ENCODE data around the gene ABHD6.
"Not testable (repeated sequence)": the region's sequence is repeated elsewhere in the genome, so short reads cannot be mapped to it uniquely, and the experiment has no call there.

ABHD6 gene

DNA sequence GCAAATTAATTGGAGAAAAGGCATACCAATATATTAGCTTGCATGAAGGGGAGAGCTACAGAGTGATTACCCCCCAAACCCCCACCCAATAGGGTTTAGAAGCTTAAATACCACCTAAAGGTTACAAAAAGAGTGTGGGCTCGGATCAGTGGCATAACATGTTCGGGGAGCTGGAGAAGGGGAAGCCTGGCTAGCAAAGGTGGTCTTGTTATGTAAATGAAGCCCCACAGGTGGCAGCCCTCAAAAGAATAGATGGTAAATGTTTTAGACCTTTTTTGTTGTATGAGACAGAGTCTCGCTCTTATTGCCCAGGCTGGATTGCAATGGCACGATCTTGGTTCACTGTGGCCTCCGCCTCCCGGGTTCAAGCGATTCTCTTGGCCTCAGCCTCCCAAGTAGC, 84.2 kb downstream of the ABHD6 start:
- DNase-seq (ENCODE audit: low read depth, low spot score): no peak

DNA sequence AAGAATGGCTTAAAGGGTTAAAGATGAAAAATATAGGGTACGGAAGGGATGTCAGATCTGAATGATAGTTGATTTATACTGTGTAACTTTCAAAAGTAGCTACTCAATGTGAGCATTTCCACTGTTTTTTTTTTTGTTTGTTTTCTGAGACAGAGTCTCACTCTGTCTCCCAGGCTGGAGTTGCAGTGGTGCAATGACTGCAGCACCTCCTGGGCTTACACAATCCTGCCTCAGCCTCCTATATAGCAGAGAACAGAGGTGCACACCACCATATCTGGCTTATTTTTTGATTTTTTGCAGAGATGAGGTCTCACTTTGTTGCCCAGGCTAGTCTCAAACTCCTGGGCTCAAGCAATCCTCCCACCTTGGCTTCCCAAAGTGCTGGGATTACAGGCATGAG, 85.2 kb downstream of the ABHD6 start:
- no peak for DNase-seq (ENCODE audit: low read depth, low spot score)

DNA sequence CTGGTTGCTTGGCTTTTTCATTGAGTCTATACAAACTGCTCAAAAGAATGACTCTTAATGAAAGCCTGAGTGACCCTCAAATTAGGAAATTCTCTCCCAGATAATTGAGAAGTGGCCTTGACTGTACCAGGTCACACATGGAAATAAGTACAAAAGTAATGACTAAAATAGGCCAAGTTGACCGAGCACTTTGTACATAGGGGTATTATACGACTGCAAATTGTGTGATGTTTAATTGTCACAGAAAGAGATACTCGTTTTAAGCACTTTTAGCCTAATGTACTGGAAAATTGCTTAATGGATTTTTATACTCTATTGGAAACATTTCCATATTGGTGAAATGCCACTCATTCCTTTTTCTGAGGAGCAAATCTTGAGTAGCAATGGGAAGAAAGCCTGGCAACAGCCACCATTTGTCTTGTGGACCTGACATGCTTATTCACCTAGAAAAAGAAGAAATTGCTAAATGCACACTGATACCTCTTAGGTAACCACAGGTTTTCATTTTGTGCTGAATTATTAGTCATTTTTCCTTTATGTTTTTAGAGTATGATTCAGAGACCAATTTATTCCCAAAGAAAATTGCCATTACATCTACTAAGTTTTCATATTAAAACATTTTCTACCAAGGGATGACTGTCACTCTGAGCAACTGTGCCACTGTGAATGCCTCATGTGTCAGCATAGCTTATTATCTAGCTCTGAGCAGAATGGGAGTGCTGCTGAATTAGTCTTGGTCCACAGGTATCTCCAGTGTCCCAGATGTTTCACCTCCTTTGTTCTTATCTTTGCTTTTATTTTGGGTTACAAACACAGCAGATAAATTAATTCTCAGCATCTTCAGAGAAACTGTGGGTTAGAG, 86.2 kb downstream of the ABHD6 start:
- no peak for DNase-seq (ENCODE audit: low read depth, low spot score)

DNA sequence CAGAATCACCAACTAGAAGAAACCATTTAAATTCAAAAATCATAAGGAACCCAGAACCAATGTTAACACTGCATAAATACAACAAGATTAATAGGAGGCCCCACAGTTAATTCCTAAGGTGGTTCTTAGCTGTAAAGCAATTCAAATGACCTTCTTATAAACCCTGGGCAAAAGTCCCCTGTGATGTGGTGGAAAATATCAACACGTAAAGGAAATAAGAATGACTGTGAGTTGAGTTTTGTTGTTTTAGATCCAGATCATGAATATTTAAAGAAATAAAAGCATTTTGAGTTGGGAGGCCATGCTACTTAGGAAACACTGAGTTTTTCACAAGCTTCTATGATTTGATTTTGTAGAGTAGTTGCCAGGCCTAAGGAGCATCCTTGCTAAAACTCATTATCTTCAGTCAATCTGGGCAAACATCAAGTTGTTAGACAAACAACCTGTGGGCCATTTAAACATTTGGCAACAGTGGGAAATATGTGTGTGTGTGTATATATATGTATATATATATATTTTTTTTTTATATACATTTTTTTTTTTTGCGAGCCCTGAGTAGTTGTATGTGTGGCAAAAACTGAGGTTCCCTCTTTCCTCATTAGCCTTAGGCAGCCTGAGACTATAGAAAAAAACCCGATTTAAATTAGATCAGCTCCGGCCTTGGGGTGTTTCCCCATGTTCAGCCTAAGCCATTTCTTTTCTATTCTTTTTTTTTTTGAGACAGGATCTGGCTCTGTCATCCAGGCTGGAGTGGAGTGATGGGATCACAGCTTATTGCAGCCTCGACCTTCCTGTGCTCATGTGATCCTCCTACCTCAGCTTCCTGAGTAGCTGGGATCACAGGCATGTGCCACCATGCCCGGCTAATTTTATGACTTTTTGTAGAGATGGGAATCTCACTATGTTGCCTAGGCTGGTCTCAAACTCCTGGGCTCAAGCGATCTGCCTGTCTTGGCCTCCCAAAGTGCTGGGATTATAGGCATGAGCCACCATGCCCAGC, 87.1 kb downstream of the ABHD6 start:
- DNase-seq (ENCODE audit: low read depth, low spot score): no peak

DNA sequence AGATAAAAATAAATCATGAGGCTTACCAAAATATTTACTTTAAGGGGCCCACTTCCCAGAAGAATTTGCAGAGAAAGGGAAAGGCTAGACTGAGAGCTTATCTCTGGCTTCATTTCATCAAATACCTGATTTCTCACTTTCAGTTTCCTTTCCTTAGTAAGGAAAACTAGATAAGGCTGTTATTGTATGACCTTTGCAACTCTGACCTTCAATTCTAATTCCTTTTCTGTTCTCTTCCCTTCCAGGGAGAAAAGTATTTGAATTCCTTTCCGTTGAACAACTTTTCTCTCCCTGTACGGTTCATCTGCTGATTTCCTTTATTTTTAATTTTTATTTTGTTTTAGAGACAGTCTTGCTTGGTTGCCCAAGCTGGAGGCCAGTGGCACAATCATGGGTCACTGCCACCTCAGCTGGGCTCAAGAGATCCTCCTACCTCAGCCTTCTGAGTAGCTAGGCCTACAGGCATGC, 88.0 kb downstream of the ABHD6 start:
- DNase-seq (ENCODE audit: low read depth, low spot score): no peak

DNA sequence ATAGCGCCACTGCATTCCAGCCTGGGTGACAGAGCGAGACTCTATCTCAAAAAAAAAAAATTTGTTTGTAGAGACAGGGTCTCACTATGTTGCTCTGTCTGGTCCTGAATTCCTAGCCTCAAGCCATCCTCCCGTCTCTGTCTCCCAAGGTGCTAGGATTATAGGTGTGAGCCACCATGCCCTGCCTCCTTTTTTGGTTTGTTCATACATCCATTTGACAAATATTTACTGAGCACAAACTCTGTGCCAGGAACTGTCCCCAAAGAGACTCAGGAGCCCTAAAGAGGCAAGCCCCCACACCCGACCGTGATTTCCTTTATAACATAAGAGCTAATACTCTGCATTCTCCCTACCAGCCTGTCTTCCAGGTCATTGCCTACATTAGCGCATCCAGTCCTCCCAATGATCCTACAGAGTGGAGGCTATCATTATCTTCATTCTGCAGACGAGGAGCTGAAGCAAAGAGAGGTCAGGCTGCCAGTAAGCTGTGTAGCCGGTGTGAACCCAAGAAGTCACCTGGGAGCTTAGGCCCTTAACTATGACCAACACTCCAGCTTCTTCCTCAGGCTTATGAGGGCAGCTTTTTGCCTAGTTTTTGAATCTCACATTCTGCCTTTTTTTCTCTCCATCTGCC, 88.8 kb downstream of the ABHD6 start:
- DNase-seq (ENCODE audit: low read depth, low spot score): no peak

DNA sequence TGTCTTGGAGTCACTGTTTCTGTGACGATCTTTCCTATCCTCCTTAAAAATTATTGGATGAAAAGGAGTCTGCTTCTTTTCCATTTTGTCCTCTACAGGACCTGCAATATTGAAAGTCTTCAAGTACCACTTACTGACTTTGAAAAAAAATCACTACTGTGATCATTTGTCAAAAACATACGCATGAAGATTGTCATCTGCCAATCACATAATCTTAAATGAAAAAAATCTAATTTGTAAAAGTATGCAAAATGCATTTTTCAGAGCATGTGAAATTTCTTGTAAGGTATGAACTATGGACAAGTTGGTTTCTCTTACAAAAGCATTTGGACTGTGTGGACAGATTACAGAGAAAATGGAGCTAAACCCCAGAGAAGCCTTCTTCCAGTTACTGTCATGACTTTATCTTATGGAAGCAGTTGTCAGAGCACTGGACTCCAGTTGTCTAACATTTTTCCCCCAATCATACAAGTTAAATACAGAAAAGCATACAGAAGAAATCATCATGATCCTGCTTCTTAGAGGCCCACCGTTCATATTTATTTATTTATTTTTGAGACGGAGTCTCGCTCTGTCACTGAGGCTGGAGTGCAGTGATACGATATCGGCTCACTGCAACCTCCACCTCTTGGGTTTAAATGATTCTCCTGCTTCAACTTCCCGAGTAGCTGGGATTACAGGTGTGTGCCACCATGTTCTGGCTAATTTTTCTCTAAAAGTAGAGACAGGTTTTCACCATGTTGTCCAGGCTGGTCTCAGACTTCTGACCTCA, 91.7 kb downstream of the ABHD6 start:
- no peak for DNase-seq (ENCODE audit: low read depth, low spot score)

DNA sequence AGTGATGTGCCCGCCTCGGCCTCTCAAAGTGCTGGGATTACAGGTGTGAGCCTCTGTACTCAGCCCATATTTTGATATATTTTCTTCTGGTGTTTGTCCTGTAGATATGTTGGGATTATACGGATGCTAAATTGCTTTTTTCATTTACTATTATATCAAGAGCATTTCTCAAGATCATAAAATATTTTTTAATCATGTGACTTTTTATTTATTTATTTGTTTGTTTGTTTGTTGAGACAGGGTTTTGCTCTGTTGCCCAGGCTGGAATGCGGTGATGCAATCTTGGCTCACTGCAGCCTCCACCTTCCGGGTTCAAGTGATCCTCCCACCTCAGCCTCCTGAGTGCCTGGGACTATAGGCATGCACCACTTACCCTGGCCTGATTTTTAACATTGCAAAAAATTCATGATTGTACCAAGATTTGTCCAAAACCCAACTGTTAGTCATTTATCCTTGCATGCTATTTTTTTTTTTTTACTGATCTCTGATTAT, 92.4 kb downstream of the ABHD6 start:
- no peak for DNase-seq (ENCODE audit: low read depth, low spot score)

DNA sequence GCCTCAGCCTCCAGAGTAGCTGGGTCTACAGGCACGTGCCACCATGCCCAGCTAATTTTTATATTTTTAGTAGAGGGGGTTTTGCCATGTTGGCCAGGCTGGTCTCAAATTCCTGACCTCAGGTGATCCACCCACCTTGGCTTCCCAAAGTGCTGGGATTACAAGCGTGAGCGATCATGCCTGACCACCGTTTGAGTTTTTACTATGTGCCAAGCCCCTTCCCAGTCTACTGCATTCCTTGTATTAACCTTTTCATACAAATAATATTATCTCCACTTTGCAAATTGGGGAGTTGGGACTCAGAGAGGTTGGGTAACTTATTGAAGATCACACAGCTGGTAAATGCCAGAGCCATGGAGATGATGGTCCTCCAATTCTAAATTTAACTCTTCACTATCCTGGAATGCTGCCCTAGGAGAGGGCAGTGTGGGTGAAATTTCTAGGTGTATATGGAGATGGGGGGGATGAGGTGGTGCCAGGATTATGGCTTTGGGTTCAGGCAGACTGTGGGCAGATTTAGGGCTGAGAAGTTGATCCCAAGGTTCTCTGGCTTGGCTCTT, 94.1 kb downstream of the ABHD6 start:
- DNase-seq (ENCODE audit: low read depth, low spot score): no peak

DNA sequence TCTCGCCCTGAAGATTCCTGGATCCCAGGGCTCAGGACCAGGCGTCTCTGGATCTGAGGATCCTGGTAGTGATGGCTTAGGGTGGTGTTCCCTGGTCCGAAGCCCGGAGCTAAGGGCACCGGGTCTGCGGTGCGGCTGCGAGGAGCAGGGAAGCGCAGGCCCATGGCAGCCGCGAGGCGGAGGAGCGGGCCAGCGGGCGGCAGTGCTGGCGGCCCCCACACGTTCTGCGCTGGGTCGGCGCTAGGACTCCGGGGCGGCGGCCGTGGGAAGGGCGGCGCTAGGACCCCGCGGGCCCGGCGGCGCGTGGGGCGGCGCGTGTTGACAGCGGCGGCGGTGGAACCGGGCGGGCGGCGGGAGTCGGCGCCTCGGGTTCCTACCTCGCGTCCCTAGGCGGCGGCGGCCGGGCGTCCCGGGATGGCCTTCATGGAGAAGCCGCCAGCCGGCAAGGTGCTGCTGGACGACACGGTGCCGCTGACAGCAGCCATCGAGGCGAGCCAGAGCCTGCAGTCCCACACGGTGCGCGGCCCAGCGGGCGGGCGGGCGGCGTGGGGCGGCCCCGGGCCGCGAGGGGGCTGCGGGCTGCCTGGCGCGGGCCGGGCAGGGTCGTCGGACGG, 95.1 kb downstream of the ABHD6 start, which contains the start of gene PXK:
Gene PXK, plus strand, starts transcription at position 318 of the 614 bp plus-strand sequence. Its CDS starts 97 bp downstream, at position 415.
- no peak for DNase-seq (ENCODE audit: low read depth, low spot score)

DNA sequence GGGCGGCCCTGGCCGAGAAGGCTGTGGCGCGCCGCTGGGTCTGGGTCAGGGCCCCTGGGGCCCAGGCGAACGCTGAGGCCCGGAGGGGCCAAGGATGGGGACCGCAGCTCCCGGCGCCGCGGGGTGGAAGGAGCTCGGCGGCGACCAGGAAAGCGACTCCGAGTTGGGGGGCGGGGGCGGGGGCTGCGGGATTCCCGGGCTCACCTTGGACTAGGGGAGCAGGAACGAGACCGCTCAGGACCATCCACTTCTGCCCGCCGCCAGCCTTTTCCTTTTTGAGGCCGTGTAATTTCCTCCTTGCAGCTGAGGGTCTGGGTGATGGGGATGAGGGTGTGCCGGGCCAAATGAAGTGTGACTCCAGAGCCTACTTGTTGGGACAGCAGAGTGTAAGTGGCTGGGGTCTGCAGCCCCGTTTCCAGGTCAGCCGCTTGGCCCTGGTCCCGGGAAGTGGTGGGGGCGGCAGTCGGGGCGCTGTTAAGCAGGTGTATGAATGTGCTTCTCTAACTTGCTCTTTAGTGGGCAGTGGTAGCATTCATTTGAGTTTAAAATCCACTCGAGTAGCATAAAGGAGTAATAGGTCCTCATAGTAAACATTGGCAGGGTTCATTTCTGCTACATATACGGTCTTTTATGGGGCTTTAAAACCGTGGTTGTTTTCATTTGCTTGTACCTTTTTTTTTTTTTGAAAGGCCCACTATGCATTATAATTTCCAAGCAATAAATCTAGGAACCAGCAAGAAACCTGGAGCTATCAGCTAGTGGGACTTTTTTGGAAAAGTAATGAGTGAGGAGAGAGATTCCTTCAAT, 95.8 kb downstream of the ABHD6 start:
- no peak for DNase-seq (ENCODE audit: low read depth, low spot score)

DNA sequence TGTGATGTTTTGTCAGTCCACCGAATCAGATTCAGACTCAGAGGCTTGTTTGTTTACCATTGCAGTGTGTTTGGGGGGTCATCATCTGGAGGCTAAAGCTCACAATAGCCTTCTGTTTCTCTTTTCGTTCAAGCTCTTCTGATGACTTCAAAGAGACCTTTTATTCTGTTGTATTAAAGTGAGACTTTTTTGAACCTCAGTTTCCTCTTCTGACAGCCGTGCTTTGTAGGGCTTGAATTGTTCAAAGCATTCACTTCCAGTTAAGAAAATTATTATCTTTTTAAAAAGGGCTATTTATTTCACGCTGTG, 96.4 kb downstream of the ABHD6 start:
- no peak for DNase-seq (ENCODE audit: low read depth, low spot score)

DNA sequence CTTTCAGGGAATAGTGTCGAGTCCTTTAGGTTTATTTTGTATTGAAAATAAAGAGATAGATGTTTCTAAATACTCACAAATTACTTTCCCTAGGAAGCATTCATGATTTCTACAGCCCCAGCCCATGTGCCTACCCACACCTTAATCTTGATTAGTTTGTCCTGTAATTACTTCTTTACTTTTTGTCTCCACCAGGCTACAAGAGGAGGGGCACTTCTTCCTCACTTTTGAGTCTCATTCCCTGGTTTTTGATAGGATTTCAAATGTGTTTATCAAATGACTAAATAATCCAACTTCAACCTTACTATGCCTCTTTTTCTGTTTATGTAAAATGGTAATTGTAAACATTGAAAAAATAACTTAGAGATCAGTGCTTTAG, 96.9 kb downstream of the ABHD6 start:
- DNase-seq (ENCODE audit: low read depth, low spot score): no peak

DNA sequence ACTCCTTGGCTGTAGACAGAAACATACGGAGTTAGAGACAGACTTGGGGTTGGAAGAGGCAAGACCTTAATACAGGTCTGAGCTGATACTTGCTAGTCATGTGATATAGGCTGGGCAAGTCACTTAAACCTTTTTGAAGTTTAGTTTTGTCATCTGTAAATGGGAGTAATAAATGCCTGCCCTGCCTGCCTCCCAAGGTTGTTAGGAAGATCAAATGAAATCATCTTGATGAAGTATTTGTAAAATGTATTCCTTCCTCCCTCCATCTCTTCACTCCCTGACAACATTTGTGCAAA, 98.0 kb downstream of the ABHD6 start:
- DNase-seq (ENCODE audit: low read depth, low spot score): no peak

DNA sequence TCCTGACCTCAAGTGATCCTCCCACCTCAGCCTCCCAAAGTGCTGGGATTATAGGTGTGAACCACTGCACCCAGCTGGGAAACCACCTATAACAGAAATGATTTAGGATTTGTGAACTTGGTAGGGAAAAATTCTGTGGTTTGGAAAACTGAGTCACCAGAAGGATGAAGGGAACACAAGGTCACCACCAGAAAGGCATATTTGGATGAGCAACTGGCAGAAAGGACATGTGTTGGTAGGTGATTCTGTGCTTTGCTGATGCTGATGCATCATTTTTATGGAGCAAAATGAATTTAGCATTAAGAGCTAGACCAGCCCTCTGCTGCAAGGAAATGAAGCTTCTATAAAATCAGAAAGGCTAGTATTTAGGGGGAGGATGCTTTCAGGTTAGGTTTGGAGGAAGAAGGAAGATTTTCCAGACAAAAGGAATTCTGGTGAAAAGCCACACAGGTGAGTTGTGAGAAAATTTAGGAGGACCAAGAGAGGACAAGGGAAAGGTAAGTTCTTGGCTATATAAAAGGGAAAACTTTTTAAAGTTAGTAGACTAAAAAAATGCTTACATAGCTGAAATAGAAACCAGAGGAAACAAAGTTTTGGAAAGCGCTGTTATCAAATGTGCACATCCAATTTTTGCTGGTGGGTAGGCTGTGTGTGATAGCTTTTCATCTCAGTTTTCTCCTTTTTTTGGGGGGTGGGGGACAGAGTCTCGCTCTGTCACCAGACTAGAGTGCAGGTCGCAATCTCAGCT, 98.7 kb downstream of the ABHD6 start:
- no peak for DNase-seq (ENCODE audit: low read depth, low spot score)

DNA sequence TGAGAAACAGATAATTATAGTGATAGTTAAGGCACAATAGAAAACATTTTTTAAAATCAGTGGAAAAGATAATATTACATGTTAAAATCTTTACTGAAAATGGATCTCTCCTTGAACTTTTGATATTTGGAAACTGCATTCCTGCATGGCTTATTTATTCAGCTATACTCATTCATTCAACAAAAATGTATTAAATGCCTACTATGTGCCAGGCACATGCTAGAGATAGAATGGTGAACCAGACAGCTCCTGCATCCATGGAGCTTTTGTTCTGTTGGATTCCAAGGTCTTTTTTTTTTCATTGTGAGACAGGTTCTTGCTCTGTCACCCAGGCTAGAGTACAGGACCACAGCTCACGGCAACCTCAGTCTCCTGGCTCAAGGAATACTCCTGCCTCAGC, 99.6 kb downstream of the ABHD6 start:
- no peak for DNase-seq (ENCODE audit: low read depth, low spot score)

DNA sequence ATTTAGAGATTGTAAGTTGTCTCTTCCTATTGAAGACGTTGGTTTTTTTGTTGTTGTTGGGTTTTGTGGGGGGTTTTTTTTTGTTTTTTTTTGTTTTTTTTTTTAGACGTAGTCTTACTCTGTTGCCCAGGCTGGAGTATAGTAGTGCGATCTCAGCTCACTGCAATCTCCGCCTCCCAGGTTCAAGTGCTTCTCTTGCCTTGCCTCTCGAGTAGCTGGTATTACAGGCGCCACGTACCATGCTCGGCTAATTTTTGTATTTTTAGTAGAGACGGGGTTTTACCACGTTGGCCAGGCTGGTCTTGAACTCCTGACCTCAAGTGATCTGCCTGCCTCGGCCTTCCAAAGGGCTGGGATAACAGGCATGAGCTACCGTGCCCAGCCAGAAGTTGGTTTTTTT, 101.6 kb downstream of the ABHD6 start:
- DNase-seq (ENCODE audit: low read depth, low spot score): not testable (repeated sequence)

DNA sequence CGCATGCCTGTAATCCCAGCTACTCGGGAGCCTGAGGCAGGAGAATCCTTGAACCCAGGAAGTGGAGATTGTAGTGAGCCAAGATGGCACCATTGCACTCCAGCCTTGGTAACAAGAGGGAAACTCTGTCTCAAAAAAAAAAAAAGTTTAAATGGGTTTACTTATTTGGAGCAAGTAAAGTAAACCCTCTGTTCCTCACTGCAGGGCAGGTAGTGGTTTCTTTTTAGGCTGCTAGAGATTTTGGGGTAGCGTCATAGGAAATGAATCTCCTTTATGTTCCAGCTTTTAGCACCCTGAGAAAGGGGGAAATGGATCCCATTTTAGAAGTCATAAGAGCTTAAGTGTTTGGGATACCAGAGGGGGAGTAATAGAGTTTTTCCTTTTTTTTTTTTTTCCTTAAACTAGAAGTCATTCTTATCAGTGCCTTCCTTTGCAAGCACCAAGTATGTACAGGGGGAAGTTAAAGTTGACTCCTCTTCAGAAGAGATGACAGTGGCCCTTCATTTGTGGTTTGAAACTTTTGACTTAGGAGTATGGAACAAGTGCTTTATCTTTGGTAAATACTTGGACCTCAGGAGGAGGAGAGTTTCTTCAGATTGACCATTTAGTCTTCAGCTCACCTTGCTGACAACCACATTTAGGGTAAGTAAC, 103.1 kb downstream of the ABHD6 start:
- DNase-seq (ENCODE audit: low read depth, low spot score): no peak

All from brain pericyte (primary cell).